OCI-LY3 (cell line): Measurements from ENCODE around the gene ARL8B.

ENCODE experiments used
- H2AFZ ChIP-seq: fragments of 200-600, 300-600 bp; shearing (Covaris generic); 2 replicates; pipeline ENCODE4 v1.6.0; 2014; ENCODE audit warnings: antibody characterized with exemption, low read depth, low read length
- H3K27ac ChIP-seq: fragments of 200-600, 300-600 bp; sonication (generic); 2 replicates; pipeline ENCODE4 v1.5.1; 2014; ENCODE audit warnings: mild to moderate bottlenecking, low read length, moderate library complexity, mixed read lengths
- H3K27me3 ChIP-seq: fragments of 200-600, 300-600 bp; sonication (generic); 2 replicates; pipeline ENCODE4 v1.6.1; 2014; ENCODE audit warnings: low read depth, low read length, mixed read lengths
- H3K36me3 ChIP-seq: fragments of 200-600, 300-600 bp; sonication (generic); replicated peaks from 2 replicates; pipeline ENCODE3; 2014; ENCODE audit warnings: low read depth, low read length, mixed read lengths
- H3K4me1 ChIP-seq: fragments of 300-600, 200-600 bp; sonication (generic); 2 replicates; pipeline ENCODE4 v1.6.1; 2014; ENCODE audit warnings: low read length, mixed read lengths
- H3K4me2 ChIP-seq: fragments of 200-600, 300-600 bp; sonication (generic); 2 replicates; pipeline ENCODE4 v1.6.1; 2014; ENCODE audit warnings: low read length, mixed read lengths
- H3K4me3 ChIP-seq: fragments of 300-600, 200-600 bp; sonication (generic); 2 replicates; pipeline ENCODE4 v1.5.1; 2014; ENCODE audit warnings: antibody characterized with exemption, mild to moderate bottlenecking, low read length, moderate library complexity
- H3K79me2 ChIP-seq: fragments of 300-600, 200-600 bp; shearing (Covaris generic); 2 replicates; pipeline ENCODE4 v1.6.1; 2014; ENCODE audit warnings: mild to moderate bottlenecking, low read length, mixed read lengths
- H3K9ac ChIP-seq: fragments of 300-600, 200-600 bp; shearing (Covaris generic); 2 replicates; pipeline ENCODE4 v1.6.0; 2014; ENCODE audit warnings: mild to moderate bottlenecking, low read length, moderate library complexity
- H3K9me3 ChIP-seq: fragments of 200-600, 300-600 bp; shearing (Covaris generic); 2 replicates; pipeline ENCODE4 v1.6.1; 2014; ENCODE audit warnings: low read length, mixed read lengths; ENCODE audit not compliant: insufficient read depth
- H4K20me1 ChIP-seq: fragments of 200-600, 300-600 bp; sonication (generic); 2 replicates; pipeline ENCODE4 v1.6.1; 2016; ENCODE audit warnings: low read length, mixed read lengths; ENCODE audit not compliant: insufficient read depth
- CTCF ChIP-seq: fragments of 200-600, 300-600 bp; sonication (generic); IDR thresholded peaks from 2 replicates; pipeline ENCODE4 v1.5.1; 2014; ENCODE audit warnings: antibody characterized with exemption, low read length, low read depth
- EZH2phosphoT487 ChIP-seq: fragments of 200-600 bp; shearing (Covaris generic); IDR thresholded peaks from 2 replicates; pipeline ENCODE4 v1.6.1; 2018; ENCODE audit warnings: antibody characterized with exemption, mixed run types, low read depth

ARL8B gene

GRCh38 chr3:5162102-5162501, 40.0 kb downstream of the ARL8B start:
- no peak overlapping the region for H3K4me2 ChIP-seq
- H2AFZ ChIP-seq = no peak overlapping the region
- H3K79me2 ChIP-seq = peaks cover 86% of the 10 kb centered on the region
- no peak overlapping the region for H3K27ac ChIP-seq
- no peaks in the 10 kb centered on the region for H3K27me3 ChIP-seq
- H3K9me3 ChIP-seq = no peaks in the 10 kb centered on the region
- H4K20me1 ChIP-seq = peaks cover 37% of the 10 kb centered on the region
- no peak for TF ChIP-seq EZH2phosphoT487
- no peak overlapping the region for H3K9ac ChIP-seq
- H3K4me1 ChIP-seq = no peaks in the 10 kb centered on the region
- H3K4me3 ChIP-seq = no peak overlapping the region
- no peaks in the 10 kb centered on the region for H3K36me3 ChIP-seq

- TF ChIP-seq CTCF (no peak), EZH2phosphoT487 (no peak)
- Histone ChIP-seq H3K79me2 (peaks cover 84% of the 10 kb centered on the region), H2AFZ (no peak overlapping the region), H3K27me3 (no peaks in the 10 kb centered on the region), H3K4me3 (no peak overlapping the region), H3K9ac (no peak overlapping the region), H4K20me1 (peaks cover 38% of the 10 kb centered on the region), H3K36me3 (no peaks in the 10 kb centered on the region), H3K4me1 (peaks cover 9% of the 10 kb centered on the region), H3K27ac (no peak overlapping the region), H3K9me3 (no peaks in the 10 kb centered on the region), H3K4me2 (no peak overlapping the region)
These were observed 43.6 kb downstream of the ARL8B start for GRCh38 chr3:5165698-5166097.

- H3K4me1 ChIP-seq = peaks cover 9% of the 10 kb centered on the region
- TF ChIP-seq EZH2phosphoT487 = no peak
- TF ChIP-seq CTCF = no peak
- H2AFZ ChIP-seq = no peak overlapping the region
- H3K27ac ChIP-seq = no peak overlapping the region
- H3K9me3 ChIP-seq = no peaks in the 10 kb centered on the region
- H4K20me1 ChIP-seq = peaks cover 26% of the 10 kb centered on the region
- peaks cover 72% of the 10 kb centered on the region for H3K79me2 ChIP-seq
- no peaks in the 10 kb centered on the region for H3K27me3 ChIP-seq
- H3K4me2 ChIP-seq = no peak overlapping the region
- no peak overlapping the region for H3K9ac ChIP-seq
- no peaks in the 10 kb centered on the region for H3K36me3 ChIP-seq
- no peak overlapping the region for H3K4me3 ChIP-seq
These were observed 44.8 kb downstream of the ARL8B start for GRCh38 chr3:5166846-5167245.

- H3K9ac ChIP-seq = no peak overlapping the region
- H3K4me1 ChIP-seq = peaks cover 9% of the 10 kb centered on the region
- no peak overlapping the region for H3K4me2 ChIP-seq
- peaks cover 21% of the 10 kb centered on the region; the same call in 1 of the 2 replicates for H4K20me1 ChIP-seq
- H3K9me3 ChIP-seq = no peaks in the 10 kb centered on the region
- H3K27ac ChIP-seq = no peak overlapping the region
- no peak overlapping the region for H3K4me3 ChIP-seq
- no peaks in the 10 kb centered on the region for H3K36me3 ChIP-seq
- no peak overlapping the region for H2AFZ ChIP-seq
- H3K79me2 ChIP-seq = peaks cover 61% of the 10 kb centered on the region
- H3K27me3 ChIP-seq = no peaks in the 10 kb centered on the region
- TF ChIP-seq CTCF = no peak
- no peak for TF ChIP-seq EZH2phosphoT487
These were observed 46.0 kb downstream of the ARL8B start for GRCh38 chr3:5168110-5168509.

GRCh38 chr3:5169807-5170206, 47.7 kb downstream of the ARL8B start:
- Histone ChIP-seq H3K79me2 (peaks cover 45% of the 10 kb centered on the region), H3K4me3 (no peak overlapping the region), H3K9me3 (no peaks in the 10 kb centered on the region), H3K4me1 (peaks cover 9% of the 10 kb centered on the region), H4K20me1 (peaks cover 21% of the 10 kb centered on the region; the same call in 1 of the 2 replicates), H3K36me3 (peaks cover 7% of the 10 kb centered on the region), H3K9ac (no peak overlapping the region), H3K27ac (no peak overlapping the region), H3K27me3 (no peaks in the 10 kb centered on the region), H2AFZ (no peak overlapping the region), H3K4me2 (0 out of 2 replicates have a peak overlapping the region, but pooled peaks have one; percentile 4)
- TF ChIP-seq CTCF = no peak
- TF ChIP-seq EZH2phosphoT487 = no peak
